LNCAP (cell line): ENCODE measurements around the gene RPS6KA5.

Experiments
- CTCF ChIP-seq: fragments of 450-650 bp; IDR thresholded peaks from 2 replicates; pipeline ENCODE4 v1.5.1; 2017; ENCODE audit warnings: mild to moderate bottlenecking

RPS6KA5 gene

DNA sequence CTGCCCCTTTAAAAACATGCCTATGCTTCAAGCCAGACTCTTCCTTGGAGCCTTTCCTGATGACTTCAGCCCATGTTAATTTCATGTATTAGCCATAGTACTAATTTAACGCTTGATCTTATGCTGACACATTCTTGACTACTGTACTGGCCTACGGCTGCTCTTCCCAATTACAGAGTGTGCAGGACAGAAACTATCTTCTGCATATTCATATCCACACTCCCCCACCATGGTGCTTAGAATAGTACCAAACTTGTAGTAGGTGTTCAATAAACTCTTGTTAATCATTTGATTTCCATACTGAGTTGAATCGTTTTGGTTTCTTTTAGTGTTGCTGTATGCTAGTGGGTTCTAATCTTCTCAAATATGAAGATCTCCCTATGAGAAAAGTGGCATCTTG, 31.6 kb upstream of the RPS6KA5 start:
- TF ChIP-seq CTCF: no peak

GRCh38 chr14:91090743-91091142, 30.3 kb upstream of the RPS6KA5 start:
- TF ChIP-seq CTCF: no peak

GRCh38 chr14:91089958-91090535, 29.6 kb upstream of the RPS6KA5 start:
- no peak for TF ChIP-seq CTCF

GRCh38 chr14:91088585-91089235, 28.3 kb upstream of the RPS6KA5 start:
- TF ChIP-seq CTCF: no peak

DNA sequence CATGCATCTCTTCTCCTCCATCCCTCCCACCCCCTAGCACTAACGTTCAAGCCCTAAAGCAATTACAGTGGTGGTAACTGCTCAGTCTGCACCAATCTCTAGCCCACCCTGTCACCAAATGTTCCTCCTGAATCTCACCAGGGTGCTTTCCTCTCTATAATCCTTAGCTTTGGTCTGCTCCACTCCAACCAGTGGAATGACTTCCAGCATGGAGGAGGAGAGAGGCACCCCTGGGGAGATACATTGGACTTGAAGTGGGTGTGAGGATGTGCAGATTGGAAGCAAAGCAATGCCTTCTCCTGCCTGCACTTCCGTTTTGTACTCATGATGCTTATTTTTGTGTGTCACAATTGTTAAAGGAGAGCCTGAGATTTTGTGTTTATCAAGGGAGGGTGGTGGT, 24.1 kb upstream of the RPS6KA5 start:
- TF ChIP-seq CTCF: no peak

- TF ChIP-seq CTCF: no peak
Observed at GRCh38 chr14:91082282-91082681, 21.8 kb upstream of the RPS6KA5 start.

DNA sequence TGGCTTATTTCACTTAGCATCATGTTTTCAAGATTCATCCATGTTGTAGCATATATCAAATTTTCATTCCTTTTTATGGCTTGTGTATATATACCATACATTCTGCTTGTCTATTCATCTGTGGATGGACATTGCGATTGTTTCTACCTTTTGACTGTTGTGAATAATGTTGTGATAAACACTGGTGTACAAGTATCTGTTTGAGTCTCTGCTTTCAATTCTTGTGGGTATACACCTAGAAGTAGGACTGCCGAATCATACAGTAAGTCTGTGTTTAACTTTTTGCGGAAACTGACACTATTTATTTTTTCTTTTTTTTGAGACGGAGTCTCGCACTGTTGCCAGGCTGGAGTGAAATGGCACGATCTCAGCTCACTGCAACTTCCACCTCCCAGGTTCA, 19.6 kb upstream of the RPS6KA5 start:
- no peak for TF ChIP-seq CTCF
